ENCODE measurements around the gene CTDSP2.

GRCh38 chr12:57781801-57782200, 64.7 kb downstream of the CTDSP2 start:
- no peak for TF ChIP-seq FOXM1 (IDR thresholded peaks at IDR 0.05; ENCODE audit: borderline replicate concordance)
- no peak for TF ChIP-seq ZNF384 (IDR thresholded peaks at IDR 0.05)
- no peak for TF ChIP-seq SP1 (IDR thresholded peaks at IDR 0.05)
- TF ChIP-seq FOXK2 (IDR thresholded peaks at IDR 0.05): no peak
- no peak for TF ChIP-seq ELF4 (IDR thresholded peaks at IDR 0.05)
- TF ChIP-seq FOXA1 (IDR thresholded peaks at IDR 0.05): no peak
